GM19193 (cell line): ENCODE measurements around the gene JARID2.

ENCODE experiments used
- POLR2A ChIP-seq: IDR thresholded peaks from 4 replicates; pipeline ENCODE4 v1.6.1; 2011; ENCODE audit not compliant: insufficient read depth, insufficient read length; ENCODE audit errors: extremely low read depth

JARID2 gene

GRCh38 chr6:15464211-15464725 lies 218.4 kb downstream of the JARID2 start:
- TF ChIP-seq POLR2A = no peak

DNA sequence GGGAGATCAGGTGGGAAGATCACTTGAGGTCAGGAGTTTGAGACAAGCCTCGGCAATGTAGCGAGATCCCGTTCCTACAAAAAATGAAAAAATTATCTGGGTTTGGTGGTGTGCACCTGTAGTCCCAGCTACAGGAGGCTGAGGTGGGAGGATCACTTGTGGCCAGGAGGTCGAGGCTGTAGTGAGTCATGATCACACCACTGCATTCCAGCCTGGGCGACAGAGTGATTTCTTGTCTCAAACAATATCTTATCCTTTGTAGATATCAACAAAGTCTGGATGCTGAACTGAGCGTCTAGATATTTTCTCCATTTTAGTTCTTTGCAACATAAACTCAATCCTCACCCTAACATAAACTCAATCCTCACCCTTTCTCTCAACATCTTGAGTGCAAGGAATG lies 219.3 kb downstream of the JARID2 start:
- no peak for TF ChIP-seq POLR2A

GRCh38 chr6:15470746-15471145 lies 224.9 kb downstream of the JARID2 start:
- no peak for TF ChIP-seq POLR2A

DNA sequence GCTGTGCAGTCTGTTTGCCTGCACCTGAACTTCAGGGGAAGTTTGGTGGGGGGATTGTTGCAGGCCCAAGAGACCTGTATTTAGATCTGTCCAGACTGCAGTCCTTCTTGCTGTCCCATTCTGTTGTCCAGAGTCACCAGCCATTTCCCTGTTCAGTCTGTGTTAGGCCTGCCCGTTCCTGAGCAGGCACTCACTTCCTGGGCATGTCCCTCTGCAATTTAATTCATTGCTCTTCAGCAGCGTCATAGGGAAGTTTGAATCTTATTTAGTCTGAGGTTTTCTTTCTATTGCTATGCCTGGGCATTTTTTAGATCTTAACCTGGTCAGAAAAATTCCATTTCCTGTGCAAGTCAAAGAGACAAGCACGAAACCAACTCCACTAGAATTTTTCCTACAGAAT lies 226.8 kb downstream of the JARID2 start:
- TF ChIP-seq POLR2A = no peak

DNA sequence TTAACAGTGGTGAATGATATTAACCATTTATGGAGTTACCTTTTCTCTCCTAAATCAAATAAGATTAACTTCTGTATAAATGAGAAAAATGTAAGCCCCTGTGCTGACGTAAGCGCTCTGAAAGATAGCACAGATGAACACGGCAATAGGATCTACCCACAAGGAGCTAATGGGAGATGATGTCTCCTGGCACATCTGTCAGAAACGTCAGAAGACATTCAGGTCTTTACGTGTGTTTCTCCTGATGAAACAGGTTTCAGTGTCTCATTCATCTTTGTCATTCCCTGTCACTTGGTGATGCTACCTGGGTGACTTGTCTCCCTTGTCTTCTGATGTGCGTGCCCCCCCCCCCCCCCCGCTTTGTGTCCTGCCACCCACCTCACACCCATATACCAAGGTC lies 227.3 kb downstream of the JARID2 start:
- no peak for TF ChIP-seq POLR2A

- no peak for TF ChIP-seq POLR2A
Observed at GRCh38 chr6:15473741-15474161, 227.9 kb downstream of the JARID2 start.

GRCh38 chr6:15474196-15474595 lies 228.3 kb downstream of the JARID2 start:
- no peak for TF ChIP-seq POLR2A

- TF ChIP-seq POLR2A = no peak
Observed at GRCh38 chr6:15475261-15475660, 229.4 kb downstream of the JARID2 start.

GRCh38 chr6:15475872-15476271 lies 230.0 kb downstream of the JARID2 start:
- no peak for TF ChIP-seq POLR2A

- TF ChIP-seq POLR2A = no peak
Observed at GRCh38 chr6:15476631-15477380, 230.9 kb downstream of the JARID2 start.

- no peak for TF ChIP-seq POLR2A
Observed at GRCh38 chr6:15477746-15478145, 231.9 kb downstream of the JARID2 start.

DNA sequence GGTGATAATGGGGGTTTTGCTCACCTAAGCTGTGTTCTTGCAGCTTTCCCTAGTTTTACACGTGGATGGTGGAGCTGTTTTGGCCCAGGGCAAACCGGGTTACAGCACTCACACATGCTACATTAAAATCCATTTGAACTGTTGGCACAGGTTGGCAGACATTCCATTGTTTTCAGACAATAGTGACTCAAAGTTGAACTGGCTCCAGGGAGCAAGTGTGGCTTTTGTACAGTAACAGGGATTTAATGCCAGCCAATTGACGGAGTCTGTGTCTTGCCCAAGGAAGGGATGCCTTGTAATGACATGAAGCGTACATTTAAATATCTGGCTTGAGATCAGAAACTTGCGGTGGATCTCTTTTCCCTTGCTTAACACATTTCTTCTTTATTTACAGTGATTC lies 233.9 kb downstream of the JARID2 start:
- TF ChIP-seq POLR2A = no peak

GRCh38 chr6:15480525-15480924 lies 234.7 kb downstream of the JARID2 start:
- no peak for TF ChIP-seq POLR2A

GRCh38 chr6:15481390-15482291 lies 235.8 kb downstream of the JARID2 start:
- no peak for TF ChIP-seq POLR2A

- TF ChIP-seq POLR2A = no peak
Observed at GRCh38 chr6:15483060-15483459, 237.2 kb downstream of the JARID2 start.
